ENCODE measurements around the gene LPAR1. TPM values are rescaled to one million over a fixed set of nuclear protein-coding genes. Genes with fewer than 3 reads are reported as not detected.

The LPAR1 gene
- total and polyA plus RNA-seq, 2 of the 8 experiments (the other 6 are each of a cell fraction or from before 2014, with no cell fraction given): 3.4 to 5.1 TPM

DNA sequence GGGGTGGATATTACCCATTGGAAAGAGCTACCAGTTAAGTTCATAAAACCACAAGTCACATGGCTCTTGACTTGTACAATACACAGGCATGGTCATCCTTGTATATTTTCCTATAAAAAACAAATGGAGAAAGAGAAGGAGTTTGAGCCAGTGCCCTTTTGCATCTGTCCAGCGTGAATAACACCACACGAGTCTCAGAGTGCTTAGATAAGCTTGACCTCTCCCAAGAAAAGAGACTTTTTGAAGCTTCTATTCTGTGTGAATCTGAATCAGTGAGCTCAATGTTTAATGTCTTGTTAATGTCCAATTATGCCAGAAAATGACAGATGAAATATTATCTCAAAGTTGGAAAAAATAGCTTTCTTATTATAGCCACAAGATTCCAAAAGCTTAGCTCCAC, 30.9 kb upstream of the LPAR1 start:
- Histone ChIP-seq H2BK15ac (ENCODE audit: low read length) (no peak overlapping the region), H2BK120ac (replicated peaks; ENCODE audit: low read depth, low read length) (no peak overlapping the region), H3K36me3 (ENCODE audit: control insufficient read depth in 2 of 4, insufficient read depth in 4 of 4, low read length in 3 of 4) (no peaks in the 10 kb centered on the region), H3K56ac (replicated peaks; ENCODE audit: insufficient read length, low read depth, low read length) (no peak overlapping the region), H3K23me2 (ENCODE audit: low read depth, low read length) (no peaks in the 10 kb centered on the region), H3K27me3 (replicated peaks in 1 of 4; ENCODE audit: control insufficient read depth in 3 of 4, extremely low read depth in 1 of 4, insufficient read depth in 3 of 4, low read length in 3 of 4) (no peaks in the 10 kb centered on the region), H2BK20ac (ENCODE audit: low read length) (no peak overlapping the region), H3K14ac (ENCODE audit: insufficient read length) (no peak overlapping the region), H4K20me1 (replicated peaks in 1 of 2; ENCODE audit: control insufficient read depth in 1 of 2, insufficient read depth in 2 of 2, low read length in 2 of 2) (no peaks in the 10 kb centered on the region), H2AK5ac (ENCODE audit: low read depth, low read length) (no peak overlapping the region), H3K79me1 (ENCODE audit: low read depth, low read length) (no peaks in the 10 kb centered on the region), H3K4me1 (replicated peaks in 1 of 4; ENCODE audit: control insufficient read depth in 3 of 4, insufficient read depth in 4 of 4, low read length in 3 of 4) (no peaks in the 10 kb centered on the region), H3K4me3 (ENCODE audit: extremely low read depth in 1 of 4, insufficient read depth in 2 of 4, low read depth in 3 of 4, low read length in 4 of 4) (no peak overlapping the region), H4K8ac (ENCODE audit: extremely low read depth, insufficient read depth, low read length) (no peak overlapping the region), H3K9ac (replicated peaks in 1 of 4; ENCODE audit: extremely low read depth in 1 of 4, low read depth in 3 of 4, low read length in 3 of 4) (no peak overlapping the region), H3K4me2 (ENCODE audit: insufficient read depth in 1 of 2, low read depth in 2 of 2, low read length in 2 of 2) (no peak overlapping the region), H3K23ac (ENCODE audit: insufficient read length) (no peak overlapping the region), H3K9me3 (ENCODE audit: insufficient read depth in 2 of 2, low read depth in 1 of 2, low read length in 1 of 2) (no peaks in the 10 kb centered on the region), H2AFZ (ENCODE audit: low read length) (no peak overlapping the region), H3K18ac (ENCODE audit: extremely low read depth, low read length) (no peak overlapping the region), H4K91ac (replicated peaks; ENCODE audit: insufficient read length, low read length) (no peak overlapping the region), H2BK5ac (ENCODE audit: low read depth, low read length) (no peak overlapping the region), H3K4ac (replicated peaks; ENCODE audit: insufficient read length, low read depth, low read length) (no peak overlapping the region), H3K79me2 (ENCODE audit: control insufficient read depth in 1 of 2, insufficient read depth in 2 of 2, low read length in 2 of 2) (no peaks in the 10 kb centered on the region), H3K27ac (ENCODE audit: low read depth, low read length) (no peak overlapping the region), H4K5ac (ENCODE audit: insufficient read length, low read depth, low read length) (no peak overlapping the region), H2BK12ac (ENCODE audit: low read depth, low read length) (no peak overlapping the region)
- DNase-seq (ENCODE audit: low read depth in 1 of 2, low spot score in 2 of 2): no peak
- no peak for FAIRE-seq
- ChIA-PET POLR2A (ENCODE audit: partially characterized antibody) (no interaction called here), CTCF (ENCODE audit: partially characterized antibody) (interaction anchor here (0.7 kb wide), 1 partner anchor 9 kb away, joined by 3 read pairs; no protein-coding TSS in a partner anchor)
- TF ChIP-seq CBX8 (IDR thresholded peaks at IDR 0.05; ENCODE audit: borderline replicate concordance, low read depth, low read length): no peak
- 98% methylated on average over 2 of the region's 2 CpGs; no CpG with 5 or more reads in 1 of the 2 experiments for WGBS, 2 experiments (ENCODE audit: extremely low coverage in 1 of 2, insufficient coverage in 1 of 2, insufficient read length in 1 of 2, insufficient replicate concordance in 2 of 2, low coverage in 1 of 2, low lambda C conversion rate in 2 of 2, missing lambda C conversion rate in 1 of 2)
